ENCODE measurements around the gene UBL5.

DNA sequence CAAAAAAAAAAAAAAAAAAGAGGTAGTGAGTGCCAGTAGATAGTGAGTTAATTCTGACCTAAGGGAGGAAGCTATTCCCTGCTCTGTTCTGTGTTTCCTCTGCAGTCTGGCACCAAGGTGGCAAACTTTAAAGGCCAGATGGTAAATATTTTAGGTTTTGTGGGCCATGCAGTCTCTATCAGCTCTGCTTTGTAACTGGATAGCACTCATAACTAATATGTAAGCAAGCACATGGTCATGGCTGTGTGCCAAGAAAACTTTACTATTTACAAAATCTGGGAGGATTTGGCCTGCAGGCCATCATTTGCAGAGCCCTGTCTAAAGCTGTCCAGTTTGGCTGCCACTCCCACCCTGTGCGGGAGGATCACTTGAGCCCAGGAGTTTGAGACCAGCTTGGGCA, 11.7 kb downstream of the UBL5 start:
- TF ChIP-seq, protein P1, sequence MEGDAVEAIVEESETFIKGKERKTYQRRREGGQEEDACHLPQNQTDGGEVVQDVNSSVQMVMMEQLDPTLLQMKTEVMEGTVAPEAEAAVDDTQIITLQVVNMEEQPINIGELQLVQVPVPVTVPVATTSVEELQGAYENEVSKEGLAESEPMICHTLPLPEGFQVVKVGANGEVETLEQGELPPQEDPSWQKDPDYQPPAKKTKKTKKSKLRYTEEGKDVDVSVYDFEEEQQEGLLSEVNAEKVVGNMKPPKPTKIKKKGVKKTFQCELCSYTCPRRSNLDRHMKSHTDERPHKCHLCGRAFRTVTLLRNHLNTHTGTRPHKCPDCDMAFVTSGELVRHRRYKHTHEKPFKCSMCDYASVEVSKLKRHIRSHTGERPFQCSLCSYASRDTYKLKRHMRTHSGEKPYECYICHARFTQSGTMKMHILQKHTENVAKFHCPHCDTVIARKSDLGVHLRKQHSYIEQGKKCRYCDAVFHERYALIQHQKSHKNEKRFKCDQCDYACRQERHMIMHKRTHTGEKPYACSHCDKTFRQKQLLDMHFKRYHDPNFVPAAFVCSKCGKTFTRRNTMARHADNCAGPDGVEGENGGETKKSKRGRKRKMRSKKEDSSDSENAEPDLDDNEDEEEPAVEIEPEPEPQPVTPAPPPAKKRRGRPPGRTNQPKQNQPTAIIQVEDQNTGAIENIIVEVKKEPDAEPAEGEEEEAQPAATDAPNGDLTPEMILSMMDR (IDR thresholded peaks at IDR 0.05; ENCODE audit: low read depth, low read length, poor library complexity, severe bottlenecking), result no peak
- TF ChIP-seq EZH2phosphoT487 (IDR thresholded peaks at IDR 0.05; ENCODE audit: borderline replicate concordance, low read length), result no peak

Data from DOHH2 (cell line).